ENCODE data around the gene KLHL1.
A peak's percentile ranks its signal among the peaks of the same experiment; 100 is the strongest.

Gene KLHL1

GRCh38 chr13:70027551-70027950, 80.7 kb downstream of the KLHL1 start:
- in situ Hi-C loops (cut with MboI; ENCODE audit: low pct_unique_long_range_greater_than_20kb, low sequenced_read_pairs) = no loop called here
- no peak for DNase-seq

- in situ Hi-C loops (cut with MboI; ENCODE audit: low pct_unique_long_range_greater_than_20kb, low sequenced_read_pairs) = no loop called here
- DNase-seq = no peak
Observed at GRCh38 chr13:70023516-70023915, 84.7 kb downstream of the KLHL1 start.

- no peak for DNase-seq
- in situ Hi-C loops (cut with MboI; ENCODE audit: low pct_unique_long_range_greater_than_20kb, low sequenced_read_pairs) = no loop called here
Observed at GRCh38 chr13:70022646-70023045, 85.6 kb downstream of the KLHL1 start.

GRCh38 chr13:70016116-70016515, 92.1 kb downstream of the KLHL1 start:
- DNase-seq = no peak
- in situ Hi-C loops (cut with MboI; ENCODE audit: low pct_unique_long_range_greater_than_20kb, low sequenced_read_pairs) = no loop called here

GRCh38 chr13:70014337-70014736, 93.9 kb downstream of the KLHL1 start:
- DNase-seq = no peak

GRCh38 chr13:69999875-70000274, 108.4 kb downstream of the KLHL1 start:
- in situ Hi-C loops (cut with MboI; ENCODE audit: low pct_unique_long_range_greater_than_20kb, low sequenced_read_pairs) = no loop called here
- DNase-seq = no peak

More at GRCh38 chr13:70014337-70014736, 93.9 kb downstream of the KLHL1 start:
- in situ Hi-C loops (cut with MboI; ENCODE audit: low pct_unique_long_range_greater_than_20kb, low sequenced_read_pairs) = no loop called here

GRCh38 chr13:69997061-69997460, 111.2 kb downstream of the KLHL1 start:
- no peak for DNase-seq
- in situ Hi-C loops (cut with MboI; ENCODE audit: low pct_unique_long_range_greater_than_20kb, low sequenced_read_pairs) = no loop called here

GRCh38 chr13:69980799-69981198, 127.5 kb downstream of the KLHL1 start:
- no peak for DNase-seq
- in situ Hi-C loops (cut with MboI; ENCODE audit: low pct_unique_long_range_greater_than_20kb, low sequenced_read_pairs) = no loop called here

- DNase-seq = no peak
- in situ Hi-C loops (cut with MboI; ENCODE audit: low pct_unique_long_range_greater_than_20kb, low sequenced_read_pairs) = no loop called here
Observed at GRCh38 chr13:69975496-69975895, 132.8 kb downstream of the KLHL1 start.

- in situ Hi-C loops (cut with MboI; ENCODE audit: low pct_unique_long_range_greater_than_20kb, low sequenced_read_pairs) = no loop called here
- peak; percentile 20 for DNase-seq
Observed at GRCh38 chr13:69970520-69970919, 137.7 kb downstream of the KLHL1 start.

GRCh38 chr13:69959046-69959445, 149.2 kb downstream of the KLHL1 start:
- in situ Hi-C loops (cut with MboI; ENCODE audit: low pct_unique_long_range_greater_than_20kb, low sequenced_read_pairs) = no loop called here
- DNase-seq = no peak

GRCh38 chr13:69956839-69957238, 151.4 kb downstream of the KLHL1 start:
- in situ Hi-C loops (cut with MboI; ENCODE audit: low pct_unique_long_range_greater_than_20kb, low sequenced_read_pairs) = no loop called here
- no peak for DNase-seq

GRCh38 chr13:69956349-69956748, 151.9 kb downstream of the KLHL1 start:
- in situ Hi-C loops (cut with MboI; ENCODE audit: low pct_unique_long_range_greater_than_20kb, low sequenced_read_pairs) = no loop called here
- no peak for DNase-seq

GRCh38 chr13:69955271-69955670, 153.0 kb downstream of the KLHL1 start:
- in situ Hi-C loops (cut with MboI; ENCODE audit: low pct_unique_long_range_greater_than_20kb, low sequenced_read_pairs) = no loop called here
- no peak for DNase-seq

- DNase-seq = no peak
- in situ Hi-C loops (cut with MboI; ENCODE audit: low pct_unique_long_range_greater_than_20kb, low sequenced_read_pairs) = no loop called here
Observed at GRCh38 chr13:69951412-69951811, 156.8 kb downstream of the KLHL1 start.

GRCh38 chr13:69950160-69950559, 158.1 kb downstream of the KLHL1 start:
- no peak for DNase-seq
- in situ Hi-C loops (cut with MboI; ENCODE audit: low pct_unique_long_range_greater_than_20kb, low sequenced_read_pairs) = no loop called here

GRCh38 chr13:69948016-69948415, 160.2 kb downstream of the KLHL1 start:
- no peak for DNase-seq
- in situ Hi-C loops (cut with MboI; ENCODE audit: low pct_unique_long_range_greater_than_20kb, low sequenced_read_pairs) = no loop called here

GRCh38 chr13:69947582-69947981, 160.7 kb downstream of the KLHL1 start:
- in situ Hi-C loops (cut with MboI; ENCODE audit: low pct_unique_long_range_greater_than_20kb, low sequenced_read_pairs) = no loop called here
- DNase-seq = no peak

- in situ Hi-C loops (cut with MboI; ENCODE audit: low pct_unique_long_range_greater_than_20kb, low sequenced_read_pairs) = no loop called here
- no peak for DNase-seq
Observed at GRCh38 chr13:69946511-69946910, 161.7 kb downstream of the KLHL1 start.

- peak; percentile 16 for DNase-seq
- in situ Hi-C loops (cut with MboI; ENCODE audit: low pct_unique_long_range_greater_than_20kb, low sequenced_read_pairs) = no loop called here
Observed at GRCh38 chr13:69935043-69935442, 173.2 kb downstream of the KLHL1 start.

GRCh38 chr13:69928262-69928661, 180.0 kb downstream of the KLHL1 start:
- in situ Hi-C loops (cut with MboI; ENCODE audit: low pct_unique_long_range_greater_than_20kb, low sequenced_read_pairs) = no loop called here

GRCh38 chr13:69921156-69921555, 187.1 kb downstream of the KLHL1 start:
- in situ Hi-C loops (cut with MboI; ENCODE audit: low pct_unique_long_range_greater_than_20kb, low sequenced_read_pairs) = no loop called here
- DNase-seq = no peak

More at GRCh38 chr13:69928262-69928661, 180.0 kb downstream of the KLHL1 start:
- DNase-seq = no peak

All from KBM-7 (cell line).